Pons (tissue), 1 donor: ENCODE data around the gene CASR.

Experiments
- DNase-seq: peaks from one replicate; pipeline ENCODE4 v3.0.0-alpha.2; 2016; ENCODE audit warnings: low spot score

The CASR gene

GRCh38 chr3:122257644-122258364 lies 74.3 kb downstream of the CASR start:
- no peak for DNase-seq

- DNase-seq = peak; percentile 37
These were observed 75.4 kb downstream of the CASR start for GRCh38 chr3:122258757-122259371.

- DNase-seq = no peak
These were observed 76.7 kb downstream of the CASR start for GRCh38 chr3:122260206-122260605.

- DNase-seq = no peak
These were observed 79.6 kb downstream of the CASR start for GRCh38 chr3:122263058-122263457.

GRCh38 chr3:122263974-122264588 lies 80.6 kb downstream of the CASR start:
- DNase-seq = no peak

- DNase-seq = no peak
These were observed 82.5 kb downstream of the CASR start for GRCh38 chr3:122265957-122266356.

- no peak for DNase-seq
These were observed 85.0 kb downstream of the CASR start for GRCh38 chr3:122268257-122269024.

GRCh38 chr3:122269045-122269444 lies 85.6 kb downstream of the CASR start:
- DNase-seq = no peak

- no peak for DNase-seq
These were observed 87.9 kb downstream of the CASR start for GRCh38 chr3:122271246-122271898.

- DNase-seq = peak; percentile 15
These were observed 89.4 kb downstream of the CASR start for GRCh38 chr3:122272879-122273278.

GRCh38 chr3:122273498-122273897 lies 90.0 kb downstream of the CASR start:
- no peak for DNase-seq

GRCh38 chr3:122281891-122282290 lies 98.4 kb downstream of the CASR start:
- no peak for DNase-seq

- DNase-seq = no peak
These were observed 100.5 kb downstream of the CASR start for GRCh38 chr3:122283796-122284445.

- no peak for DNase-seq
These were observed 101.0 kb downstream of the CASR start for GRCh38 chr3:122284486-122284885.

GRCh38 chr3:122294359-122294758 lies 110.9 kb downstream of the CASR start:
- no peak for DNase-seq

GRCh38 chr3:122295266-122296062 lies 112.0 kb downstream of the CASR start:
- DNase-seq = peak; percentile 55

GRCh38 chr3:122298239-122298638 lies 114.8 kb downstream of the CASR start:
- DNase-seq = no peak

- DNase-seq = no peak
These were observed 115.7 kb downstream of the CASR start for GRCh38 chr3:122299215-122299614.

GRCh38 chr3:122299872-122300460 lies 116.5 kb downstream of the CASR start:
- DNase-seq = no peak

- DNase-seq = no peak
These were observed 117.6 kb downstream of the CASR start for GRCh38 chr3:122301063-122301462.
